Right atrium auricular region (tissue), 2 donors: ENCODE measurements around the gene MROH9. TPM values are rescaled to one million over a fixed set of nuclear protein-coding genes. Genes with fewer than 3 reads are reported as not detected.
A peak's percentile ranks its signal among the peaks of the same experiment; 100 is the strongest.

ENCODE experiments used
- DNase-seq: peaks from one replicate; pipeline ENCODE4 v3.0.0-alpha.2; 2019; ENCODE audit warnings: low spot score
- H3K27ac ChIP-seq, 2 donors: fragments of 200-600 bp; sonication (generic); 1 replicate in 1 of 2; 2 replicates in 1 of 2; pipeline ENCODE4 v1.5.1; 2016 to 2019
- H3K27me3 ChIP-seq, 2 donors: fragments of 200-600 bp; sonication (generic); one replicate each; pipeline versions ENCODE4 v1.5.1 to v1.6.0; 2017 to 2019
- H3K36me3 ChIP-seq: fragments of 200-600 bp; sonication (generic); one replicate; pipeline ENCODE4 v1.5.1; 2016
- H3K4me1 ChIP-seq, 2 donors: fragments of 200-600 bp; sonication (generic); one replicate each; pipeline versions ENCODE4 v1.5.1 to v1.6.0; 2017 to 2019
- H3K4me3 ChIP-seq, 2 donors: fragments of 200-600 bp; sonication (generic); 1 replicate in 1 of 2; 2 replicates in 1 of 2; pipeline ENCODE4 v1.5.1; 2017 to 2019; ENCODE audit warnings: mild to moderate bottlenecking in 1 of 2, moderate library complexity in 1 of 2
- H3K9me3 ChIP-seq, 2 donors: fragments of 200-600 bp; sonication (generic); one replicate each; pipeline ENCODE4 v1.5.1; 2019
- total RNA-seq, 2 donors: library from RNA; depleted of rRNA; stranded (reverse); fragments of >200 nt; gene quantifications; one replicate each; pipeline ENCODE4 v1.1.0, GENCODE V29; 2016
- TF ChIP-seq, protein P1 (sequence below), 2 donors: fragments of 200-600 bp; sonication (generic); IDR thresholded peaks; one replicate each; pipeline ENCODE4 v1.5.1; 2019; ENCODE audit warnings: antibody characterized with exemption in 2 of 2

MROH9 gene
- total RNA-seq, 2 donors from 2014 or later, result not detected

DNA sequence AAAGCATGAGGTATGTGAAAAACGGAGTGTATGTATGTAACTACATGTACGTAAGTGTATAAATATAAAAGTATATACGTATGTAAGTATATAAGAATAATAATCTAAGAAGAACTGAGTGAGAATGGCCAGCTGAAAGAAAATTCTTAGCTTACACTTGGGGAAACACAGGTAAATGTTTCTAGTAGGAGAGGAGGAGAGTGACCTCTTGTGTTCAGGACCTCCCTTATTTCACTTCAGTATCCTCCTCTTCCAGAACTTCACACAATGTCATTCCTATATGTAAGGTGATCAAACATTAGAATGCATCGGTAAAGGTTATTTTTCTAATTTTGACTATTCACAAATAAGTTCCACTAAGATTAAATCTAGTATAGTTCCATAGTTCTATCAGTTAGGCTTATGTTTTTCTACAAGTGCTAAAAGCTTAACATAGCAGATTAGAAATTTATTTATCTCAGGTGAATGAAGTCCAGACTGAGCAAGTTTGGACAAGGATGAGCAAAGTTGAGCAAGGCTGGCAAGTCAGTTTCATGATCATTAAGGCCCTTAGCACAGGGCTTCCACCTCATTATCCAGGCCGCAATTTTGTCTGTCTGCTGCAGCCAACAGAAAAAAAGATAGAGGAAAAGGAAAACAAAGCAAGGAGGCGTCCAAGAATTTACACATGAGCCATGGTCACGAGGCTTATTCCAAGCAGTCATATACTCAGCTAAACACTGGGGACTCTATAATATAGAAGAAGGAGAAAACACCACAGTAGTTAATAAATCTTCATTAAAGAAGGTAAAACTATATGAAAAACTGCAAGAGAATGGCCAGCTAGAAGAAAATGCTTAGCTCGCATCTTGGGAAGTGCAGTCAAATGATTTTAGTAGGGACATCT lies 7.1 kb upstream of the MROH9 start:
- no peaks in the 10 kb centered on the region for H3K36me3 ChIP-seq
- no peaks in the 10 kb centered on the region for H3K9me3 ChIP-seq
- H3K27ac ChIP-seq, result peak overlapping the region in 1 of 2 donors; percentile 80
- H3K4me1 ChIP-seq, result peaks cover 0 to 19% of the 10 kb centered on the region in 2 donors
- H3K4me3 ChIP-seq, result no peak overlapping the region
- H3K27me3 ChIP-seq, result no peaks in the 10 kb centered on the region
- no peak for DNase-seq
- TF ChIP-seq, protein P1, sequence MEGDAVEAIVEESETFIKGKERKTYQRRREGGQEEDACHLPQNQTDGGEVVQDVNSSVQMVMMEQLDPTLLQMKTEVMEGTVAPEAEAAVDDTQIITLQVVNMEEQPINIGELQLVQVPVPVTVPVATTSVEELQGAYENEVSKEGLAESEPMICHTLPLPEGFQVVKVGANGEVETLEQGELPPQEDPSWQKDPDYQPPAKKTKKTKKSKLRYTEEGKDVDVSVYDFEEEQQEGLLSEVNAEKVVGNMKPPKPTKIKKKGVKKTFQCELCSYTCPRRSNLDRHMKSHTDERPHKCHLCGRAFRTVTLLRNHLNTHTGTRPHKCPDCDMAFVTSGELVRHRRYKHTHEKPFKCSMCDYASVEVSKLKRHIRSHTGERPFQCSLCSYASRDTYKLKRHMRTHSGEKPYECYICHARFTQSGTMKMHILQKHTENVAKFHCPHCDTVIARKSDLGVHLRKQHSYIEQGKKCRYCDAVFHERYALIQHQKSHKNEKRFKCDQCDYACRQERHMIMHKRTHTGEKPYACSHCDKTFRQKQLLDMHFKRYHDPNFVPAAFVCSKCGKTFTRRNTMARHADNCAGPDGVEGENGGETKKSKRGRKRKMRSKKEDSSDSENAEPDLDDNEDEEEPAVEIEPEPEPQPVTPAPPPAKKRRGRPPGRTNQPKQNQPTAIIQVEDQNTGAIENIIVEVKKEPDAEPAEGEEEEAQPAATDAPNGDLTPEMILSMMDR (IDR thresholded peaks at IDR 0.05), result no peak

GRCh38 chr1:170929412-170929834 lies 5.9 kb upstream of the MROH9 start:
- Histone ChIP-seq H3K27ac (peak overlapping the region; percentile 56 to 80), H3K4me1 (peaks cover 0 to 19% of the 10 kb centered on the region in 2 donors), H3K27me3 (no peaks in the 10 kb centered on the region), H3K4me3 (no peak overlapping the region), H3K36me3 (no peaks in the 10 kb centered on the region), H3K9me3 (no peaks in the 10 kb centered on the region)
- TF ChIP-seq, protein P1 (IDR thresholded peaks at IDR 0.05), result no peak
- DNase-seq, result no peak

DNA sequence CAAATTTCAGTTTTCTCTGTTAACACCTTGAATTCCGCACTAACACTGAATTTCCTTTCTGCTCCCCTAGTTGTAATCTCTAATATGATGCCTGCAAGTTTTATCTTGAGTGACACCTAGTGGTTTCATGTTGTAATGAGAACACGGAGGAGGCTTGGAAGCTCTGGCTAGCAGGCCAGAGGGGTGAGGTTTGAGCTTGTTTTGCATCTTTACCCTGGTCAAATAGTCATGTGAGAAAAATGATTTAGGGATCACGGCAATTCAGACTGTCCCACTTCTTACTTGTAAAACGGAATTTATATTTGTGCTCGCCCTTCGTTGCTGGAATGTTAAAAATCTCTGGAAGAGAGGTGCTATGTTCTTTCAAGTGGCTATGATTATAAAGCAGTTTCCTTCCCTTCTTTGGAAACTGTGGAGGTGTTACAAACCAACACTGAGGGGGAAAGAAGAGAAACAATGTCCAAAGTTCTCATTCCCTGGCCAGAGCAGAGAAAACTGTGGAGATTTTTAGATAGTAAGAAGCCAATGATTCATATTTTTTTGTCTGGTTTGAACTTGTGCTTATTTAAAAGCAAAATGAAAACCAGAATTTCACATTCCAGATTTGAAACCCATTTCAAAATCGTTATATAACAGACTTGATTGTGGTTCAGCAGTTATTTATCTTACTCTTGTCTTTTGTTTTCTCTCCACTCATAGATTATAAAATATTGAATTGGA lies 5.3 kb upstream of the MROH9 start:
- Histone ChIP-seq H3K4me3 (no peak overlapping the region), H3K9me3 (no peaks in the 10 kb centered on the region), H3K27ac (peak overlapping the region; percentile 56 to 80), H3K4me1 (peaks cover 0 to 19% of the 10 kb centered on the region in 2 donors), H3K36me3 (no peaks in the 10 kb centered on the region), H3K27me3 (no peaks in the 10 kb centered on the region)
- no peak for DNase-seq
- TF ChIP-seq, protein P1 (IDR thresholded peaks at IDR 0.05), result peak; percentile 58 to 84

DNA sequence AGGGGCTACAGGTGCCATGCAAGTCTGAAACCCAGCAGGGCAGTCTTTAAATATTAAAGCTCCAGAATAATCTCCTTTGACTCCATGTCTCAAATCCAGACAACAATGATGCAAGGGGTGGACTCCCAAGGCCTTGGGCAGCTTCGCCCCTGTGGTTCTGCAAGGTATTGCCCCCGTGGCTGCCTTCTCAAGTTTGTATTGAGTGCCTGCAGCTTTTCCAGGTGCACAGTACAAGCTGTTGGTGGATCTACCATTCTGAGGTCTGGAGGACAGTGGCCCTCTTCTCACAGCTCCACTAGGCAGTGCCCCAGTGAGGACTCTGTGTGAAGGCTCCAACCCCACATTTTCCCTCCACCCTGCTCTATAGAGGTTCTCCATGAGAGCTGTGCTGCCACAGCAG lies 3.7 kb upstream of the MROH9 start:
- H3K27ac ChIP-seq, result no peak overlapping the region
- no peaks in the 10 kb centered on the region for H3K36me3 ChIP-seq
- DNase-seq, result no peak
- no peaks in the 10 kb centered on the region for H3K9me3 ChIP-seq
- H3K4me3 ChIP-seq, result no peak overlapping the region
- peaks cover 0 to 19% of the 10 kb centered on the region in 2 donors for H3K4me1 ChIP-seq
- TF ChIP-seq, protein P1 (IDR thresholded peaks at IDR 0.05), result no peak
- no peaks in the 10 kb centered on the region for H3K27me3 ChIP-seq

GRCh38 chr1:170932236-170932635 lies 3.1 kb upstream of the MROH9 start:
- TF ChIP-seq, protein P1 (IDR thresholded peaks at IDR 0.05), result no peak
- DNase-seq, result no peak

More at GRCh38 chr1:170932236-170932635, 3.1 kb upstream of the MROH9 start:
- no peak overlapping the region for H3K4me3 ChIP-seq
- no peaks in the 10 kb centered on the region for H3K36me3 ChIP-seq
- peaks cover 0 to 19% of the 10 kb centered on the region in 2 donors for H3K4me1 ChIP-seq
- no peak overlapping the region for H3K27ac ChIP-seq
- no peaks in the 10 kb centered on the region for H3K27me3 ChIP-seq
- no peaks in the 10 kb centered on the region for H3K9me3 ChIP-seq
